ENCODE measurements around the gene FGFR4. TPM values are rescaled to one million over a fixed set of nuclear protein-coding genes. Genes with fewer than 3 reads are reported as not detected.

Gene FGFR4
- total RNA-seq, 4 donors from 2014 or later = 0.68 to 5.9 (median 1.9) TPM

- no peak for DNase-seq
- H3K27me3 ChIP-seq = no peaks in the 10 kb centered on the region
- TF ChIP-seq CTCF (IDR thresholded peaks at IDR 0.05) (no peak), POLR2A (IDR thresholded peaks at IDR 0.05) (no peak)
- H3K9me3 ChIP-seq = no peaks in the 10 kb centered on the region
- peaks cover 0 to 32% (median 14%) of the 10 kb centered on the region in 3 donors for H3K4me1 ChIP-seq
- no peak overlapping the region for H3K27ac ChIP-seq
- intact Hi-C loops (cut with DNase I) = loop anchor here (5.0 kb wide), 1 partner anchor 40 kb away; no protein-coding TSS in a partner anchor
- no peak overlapping the region for H3K4me3 ChIP-seq
- 47 to 61% methylated on average over 4 of the region's 5 CpGs for whole genome bisulfite sequencing, 2 donors
- no peaks in the 10 kb centered on the region for H3K36me3 ChIP-seq
Observed at GRCh38 chr5:177112589-177113220, 26.0 kb downstream of the FGFR4 start.

- no peaks in the 10 kb centered on the region for H3K9me3 ChIP-seq
- H3K36me3 ChIP-seq = no peaks in the 10 kb centered on the region
- H3K4me1 ChIP-seq = peaks cover 0 to 32% (median 14%) of the 10 kb centered on the region in 3 donors
- 10 to 16% methylated on average over 12 to 14 of the region's 14 CpGs for WGBS, 2 donors
- H3K27ac ChIP-seq = peak overlapping the region in 2 of 4 donors; percentile 58 to 69
- H3K27me3 ChIP-seq = no peaks in the 10 kb centered on the region
- TF ChIP-seq POLR2A (IDR thresholded peaks at IDR 0.05) (no peak), CTCF (IDR thresholded peaks at IDR 0.05) (peak; percentile 93 to 99 (median 98))
- intact Hi-C loops (cut with DNase I) = loop anchor here (5.0 kb wide), 1 partner anchor 41 kb away; no protein-coding TSS in a partner anchor
- no peak overlapping the region for H3K4me3 ChIP-seq
- DNase-seq = no peak
Observed at GRCh38 chr5:177113566-177114424, 27.1 kb downstream of the FGFR4 start.

GRCh38 chr5:177116631-177117373 lies 30.1 kb downstream of the FGFR4 start:
- no peaks in the 10 kb centered on the region for H3K36me3 ChIP-seq

GRCh38 chr5:177117441-177118045 lies 30.8 kb downstream of the FGFR4 start:
- Histone ChIP-seq H3K36me3 (no peaks in the 10 kb centered on the region), H3K4me1 (peaks cover 0 to 32% (median 14%) of the 10 kb centered on the region in 3 donors), H3K9me3 (no peaks in the 10 kb centered on the region), H3K27ac (peak overlapping the region in 2 of 4 donors; percentile 39 to 80), H3K27me3 (no peaks in the 10 kb centered on the region), H3K4me3 (no peak overlapping the region)
- no peak for TF ChIP-seq POLR2A (IDR thresholded peaks at IDR 0.05)
- TF ChIP-seq CTCF (IDR thresholded peaks at IDR 0.05) = no peak
- intact Hi-C loops (cut with DNase I) = no loop called here
- WGBS, 2 donors = 96 to 97% methylated on average over 23 to 26 of the region's 30 CpGs
- no peak for DNase-seq

More at GRCh38 chr5:177116631-177117373, 30.1 kb downstream of the FGFR4 start:
- DNase-seq = no peak
- WGBS, 2 donors = 43 to 66% methylated on average over 9 to 13 of the region's 49 CpGs
- H3K4me3 ChIP-seq = peak overlapping the region; percentile 15 to 53 (median 37)
- no peaks in the 10 kb centered on the region for H3K27me3 ChIP-seq
- TF ChIP-seq POLR2A (IDR thresholded peaks at IDR 0.05) (no peak), CTCF (IDR thresholded peaks at IDR 0.05) (peak in 1 of 6 experiments; percentile 23)
- peaks cover 0 to 32% (median 14%) of the 10 kb centered on the region in 3 donors for H3K4me1 ChIP-seq
- no peaks in the 10 kb centered on the region for H3K9me3 ChIP-seq
- intact Hi-C loops (cut with DNase I) = no loop called here
- peak overlapping the region; percentile 39 to 80 (median 68) for H3K27ac ChIP-seq

All from esophagus squamous epithelium (tissue), 5 donors.